Stomach (tissue), 9 donors: Measurements from ENCODE around the gene ETFA. TPM values are rescaled to one million over a fixed set of nuclear protein-coding genes. Genes with fewer than 3 reads are reported as not detected.
A peak's percentile ranks its signal among the peaks of the same experiment; 100 is the strongest.

Experiments
- DNase-seq, 2 donors: peaks; one replicate each; pipeline versions ENCODE4 v3.0.0 to v3.0.0-alpha.2; 2013 to 2019
- H3K27ac ChIP-seq, 5 donors: fragments of 200-600 bp in 4 of 5; sonication (generic) in 4 of 5; one replicate each; pipeline ENCODE4 v1.5.1; 2013 to 2019; ENCODE audit warnings: mild to moderate bottlenecking in 1 of 5, moderate library complexity in 1 of 5
- H3K27me3 ChIP-seq, 3 donors: fragments of 200-600 bp; sonication (generic); one replicate each; pipeline ENCODE4 v1.5.1; 2017 to 2019; ENCODE audit warnings: mixed run types in 1 of 3
- H3K36me3 ChIP-seq, 4 donors: fragments of 200-600 bp; sonication (generic); 1 replicate in 3 of 4; 2 replicates in 1 of 4; pipeline ENCODE4 v1.5.1; 2016 to 2019
- H3K4me1 ChIP-seq, 4 donors: fragments of 200-600 bp; sonication (generic); one replicate each; pipeline ENCODE4 v1.5.1; 2016 to 2019
- H3K4me3 ChIP-seq, 4 donors: fragments of 200-600 bp; sonication (generic) in 3 of 4; one replicate each; pipeline ENCODE4 v1.5.1; 2016 to 2019; ENCODE audit warnings: mild to moderate bottlenecking in 1 of 4
- H3K9me3 ChIP-seq, 4 donors: fragments of 200-600 bp; sonication (generic); one replicate each; pipeline ENCODE4 v1.5.1; 2016 to 2019
- CTCF ChIP-seq, 7 experiments: fragments of 450-650 bp in 4 of 7; fragments of 200-600 bp in 3 of 7; sonication (generic) in 3 of 7; IDR thresholded peaks; one replicate each; pipeline ENCODE4 v1.5.1; 2016 to 2019; ENCODE audit warnings: antibody characterized with exemption in 7 of 7, control low read depth in 2 of 7, mild to moderate bottlenecking in 1 of 7
- EP300 ChIP-seq: sonication (generic); formaldehyde crosslinking; IDR thresholded peaks from one replicate; pipeline ENCODE4 v1.6.1; 2017; ENCODE audit warnings: antibody characterized with exemption
- POLR2A ChIP-seq, 4 donors: fragments of 450-650 bp; IDR thresholded peaks; one replicate each; pipeline ENCODE4 v1.6.1; 2016; ENCODE audit warnings: antibody characterized with exemption in 4 of 4, control low read depth in 2 of 4, mild to moderate bottlenecking in 1 of 4, moderate library complexity in 1 of 4
- POLR2AphosphoS5 ChIP-seq, 3 donors: sonication (generic); formaldehyde crosslinking; IDR thresholded peaks; one replicate each; pipeline ENCODE4 v1.6.1; 2016; ENCODE audit warnings: antibody characterized with exemption in 3 of 3
- WGBS, 5 donors: extraction: QIAGEN DNeasy Blood & Tissue Kit in 3 of 5; methylation state at CpG; one replicate each; pipeline versions ENCODE4 v1.1.5 to v1.1.7; 2013 to 2018; 5-methylcytosine and 5-hydroxymethylcytosine counted together
- intact Hi-C: fragments of 100-400 bp; cut with DNase I; formaldehyde crosslinking; loops from one replicate; pipeline ENCODE4 v1.15.1; 2023; ENCODE audit warnings: low total_unique reads
- polyA plus RNA-seq, 3 donors: library from polyadenylated mRNA; stranded (reverse); fragments of 200-250 nt; gene quantifications; one replicate each; pipeline ENCODE4 v1.2.3, GENCODE V29; 2013
- total RNA-seq, 5 donors: library from RNA; depleted of rRNA; stranded (reverse); fragments of >200 nt; gene quantifications; one replicate each; pipeline versions ENCODE4 v1.1.0 to v1.2.3, GENCODE V29; 2014 to 2016
- donor health status: healthy with polysubstance abuse.
- donor health status: Bipolar disorder and iron deficiency.
- donor health status: healthy.

ETFA gene
- total and polyA plus RNA-seq, 8 donors = 68.2 to 304 (median 109) TPM

GRCh38 chr15:76191539-76192244, 119.6 kb downstream of the ETFA start:
- no peak for TF ChIP-seq POLR2AphosphoS5 (IDR thresholded peaks at IDR 0.05)
- TF ChIP-seq POLR2A (IDR thresholded peaks at IDR 0.05) = no peak
- no peak for TF ChIP-seq CTCF (IDR thresholded peaks at IDR 0.05)
- no peak for TF ChIP-seq EP300
- H3K27ac ChIP-seq = peak overlapping the region; percentile 21 to 83 (median 63)
- peaks cover 0 to 59% (median 0%) of the 10 kb centered on the region in 3 donors for H3K27me3 ChIP-seq
- H3K4me3 ChIP-seq = no peak overlapping the region
- peaks cover 19 to 54% (median 40%) of the 10 kb centered on the region in 4 donors for H3K4me1 ChIP-seq
- WGBS, 5 donors = 58 to 73% (median 64%) methylated on average over 20 to 55 of the region's 55 CpGs
- DNase-seq = peak in 1 of 2 donors; percentile 60
- no peaks in the 10 kb centered on the region for H3K36me3 ChIP-seq
- no peaks in the 10 kb centered on the region for H3K9me3 ChIP-seq
- intact Hi-C loops = loop anchor here (10.0 kb wide), 1 partner anchor 143 kb away; the partner anchor contains the start of gene ISL2

GRCh38 chr15:76190751-76191538, 120.3 kb downstream of the ETFA start:
- 7 to 14% (median 9%) methylated on average over 32 to 34 of the region's 34 CpGs for WGBS, 5 donors
- Histone ChIP-seq H3K27me3 (peaks cover 0 to 65% (median 0%) of the 10 kb centered on the region in 3 donors), H3K4me1 (peaks cover 12 to 47% (median 32%) of the 10 kb centered on the region in 4 donors), H3K4me3 (peak overlapping the region; percentile 8 to 18 (median 14)), H3K36me3 (no peaks in the 10 kb centered on the region), H3K27ac (peak overlapping the region; percentile 30 to 83 (median 63)), H3K9me3 (no peaks in the 10 kb centered on the region)
- peak; percentile 91 to 93 for DNase-seq
- TF ChIP-seq POLR2AphosphoS5 (IDR thresholded peaks at IDR 0.05) = peak in 2 of 3 donors; percentile 29 to 33
- no peak for TF ChIP-seq POLR2A (IDR thresholded peaks at IDR 0.05)
- TF ChIP-seq CTCF (IDR thresholded peaks at IDR 0.05) = peak in 5 of 7 experiments; percentile 75 to 92 (median 87)
- intact Hi-C loops = loop anchor here (10.0 kb wide), 1 partner anchor 144 kb away; the partner anchor contains the start of gene ISL2

- H3K36me3 ChIP-seq = no peaks in the 10 kb centered on the region
- TF ChIP-seq EP300 (no peak), CTCF (IDR thresholded peaks at IDR 0.05) (no peak), POLR2AphosphoS5 (IDR thresholded peaks at IDR 0.05) (no peak), POLR2A (IDR thresholded peaks at IDR 0.05) (no peak)
- peaks cover 0 to 67% (median 0%) of the 10 kb centered on the region in 3 donors for H3K27me3 ChIP-seq
- peak overlapping the region in 1 of 4 donors; percentile 17 for H3K4me3 ChIP-seq
- peaks cover 10 to 40% (median 25%) of the 10 kb centered on the region in 4 donors for H3K4me1 ChIP-seq
- intact Hi-C loops = loop anchor here (10.0 kb wide), 1 partner anchor 145 kb away; the partner anchor contains the start of gene ISL2
- peak overlapping the region in 2 of 5 donors; percentile 63 to 83 for H3K27ac ChIP-seq
- 24 to 42% (median 40%) methylated on average over 12 of the region's 12 CpGs for WGBS, 5 donors
- no peak for DNase-seq
- no peaks in the 10 kb centered on the region for H3K9me3 ChIP-seq
Observed at GRCh38 chr15:76190070-76190564, 121.2 kb downstream of the ETFA start.

- no peak for TF ChIP-seq CTCF (IDR thresholded peaks at IDR 0.05)
- no peak for TF ChIP-seq POLR2AphosphoS5 (IDR thresholded peaks at IDR 0.05)
- no peak for TF ChIP-seq POLR2A (IDR thresholded peaks at IDR 0.05)
- TF ChIP-seq EP300 = no peak
- Histone ChIP-seq H3K27ac (no peak overlapping the region), H3K27me3 (peaks cover 0 to 76% (median 0%) of the 10 kb centered on the region in 3 donors), H3K36me3 (no peaks in the 10 kb centered on the region), H3K4me3 (no peak overlapping the region), H3K9me3 (no peaks in the 10 kb centered on the region), H3K4me1 (peaks cover 10 to 32% (median 23%) of the 10 kb centered on the region in 4 donors)
- DNase-seq = no peak
- WGBS, 5 donors = 73 to 83% (median 78%) methylated on average over 2 of the region's 2 CpGs
- intact Hi-C loops = no loop called here
Observed at GRCh38 chr15:76189106-76189505, 122.2 kb downstream of the ETFA start.
